Transverse colon (tissue), 4 donors: Measurements from ENCODE around the gene RAB40B. TPM values are rescaled to one million over a fixed set of nuclear protein-coding genes. Genes with fewer than 3 reads are reported as not detected.

Experiments
- DNase-seq: peaks from one replicate; pipeline ENCODE4 v3.0.0-alpha.2; 2019
- H3K27ac ChIP-seq, 4 donors: fragments of 200-600 bp; sonication (generic); 2 replicates each; pipeline ENCODE4 v1.5.1; 2016 to 2018; ENCODE audit warnings: inconsistent platforms in 4 of 4
- H3K27me3 ChIP-seq: fragments of 200-600 bp; sonication (generic); 2 replicates; pipeline ENCODE4 v1.5.1; 2017; ENCODE audit warnings: inconsistent platforms
- H3K36me3 ChIP-seq, 4 donors: fragments of 200-600 bp; sonication (generic); 2 replicates each; pipeline ENCODE4 v1.5.1; 2017 to 2019; ENCODE audit warnings: inconsistent platforms in 4 of 4
- H3K4me1 ChIP-seq, 4 donors: fragments of 200-600 bp; sonication (generic); 2 replicates each; pipeline ENCODE4 v1.5.1; 2017 to 2020; ENCODE audit warnings: inconsistent platforms in 4 of 4
- H3K4me3 ChIP-seq, 4 donors: fragments of 200-600 bp; sonication (generic); 1 replicate in 1 of 4; 2 replicates in 3 of 4; pipeline versions ENCODE4 v1.5.1 to v1.6.1; 2017 to 2019; ENCODE audit warnings: inconsistent platforms in 4 of 4
- H3K9me3 ChIP-seq, 2 donors: fragments of 200-600 bp; sonication (generic); 2 replicates each; pipeline ENCODE4 v1.5.1; 2017 to 2019; ENCODE audit warnings: inconsistent platforms in 2 of 2
- EP300 ChIP-seq: sonication (generic); formaldehyde crosslinking; IDR thresholded peaks from one replicate; pipeline ENCODE4 v1.6.1; 2017; ENCODE audit warnings: antibody characterized with exemption, low read depth
- POLR2A ChIP-seq: fragments of 450-650 bp; IDR thresholded peaks from one replicate; pipeline ENCODE4 v1.6.1; 2016; ENCODE audit warnings: antibody characterized with exemption, mild to moderate bottlenecking, moderate library complexity
- POLR2AphosphoS5 ChIP-seq, 3 donors: sonication (generic); formaldehyde crosslinking; IDR thresholded peaks; one replicate each; pipeline ENCODE4 v1.6.1; 2016; ENCODE audit warnings: antibody characterized with exemption in 3 of 3
- WGBS, 2 donors: methylation state at CpG; one replicate each; pipeline ENCODE4 v1.1.5; 2018; ENCODE audit warnings: low coverage in 1 of 2; 5-methylcytosine and 5-hydroxymethylcytosine counted together
- in situ Hi-C, 4 donors: fragments of 200-750 bp; cut with MboI; loops; one replicate each; pipeline versions ENCODE4 v1.15.0 to v1.15.1; 2017; ENCODE audit warnings: low sequenced_read_pairs in 3 of 4, low pct_ligation_motif_present in 1 of 4, low pct_unique_long_range_greater_than_20kb in 1 of 4
- intact Hi-C: fragments of 100-400 bp; cut with DNase I; formaldehyde crosslinking; loops from one replicate; pipeline ENCODE4 v1.15.1; 2023; ENCODE audit warnings: low total_unique reads
- total RNA-seq, 4 donors: library from RNA; depleted of rRNA; stranded (reverse); fragments of >200 nt; gene quantifications; one replicate each; pipeline ENCODE4 v1.1.0, GENCODE V29; 2016
- TF ChIP-seq, protein P1 (sequence below), 5 experiments: fragments of 200-600 bp in 3 of 5; fragments of 450-650 bp in 2 of 5; sonication (generic) in 3 of 5; IDR thresholded peaks; 1 replicate in 2 of 5; 2 replicates in 3 of 5; pipeline ENCODE4 v1.5.1; 2016 to 2017; ENCODE audit warnings: antibody characterized with exemption in 5 of 5, inconsistent platforms in 3 of 5, mild to moderate bottlenecking in 2 of 5, moderate library complexity in 1 of 5

Gene RAB40B
- total RNA-seq, 4 donors from 2014 or later: 26.5 to 83.0 (median 59.6) TPM

DNA sequence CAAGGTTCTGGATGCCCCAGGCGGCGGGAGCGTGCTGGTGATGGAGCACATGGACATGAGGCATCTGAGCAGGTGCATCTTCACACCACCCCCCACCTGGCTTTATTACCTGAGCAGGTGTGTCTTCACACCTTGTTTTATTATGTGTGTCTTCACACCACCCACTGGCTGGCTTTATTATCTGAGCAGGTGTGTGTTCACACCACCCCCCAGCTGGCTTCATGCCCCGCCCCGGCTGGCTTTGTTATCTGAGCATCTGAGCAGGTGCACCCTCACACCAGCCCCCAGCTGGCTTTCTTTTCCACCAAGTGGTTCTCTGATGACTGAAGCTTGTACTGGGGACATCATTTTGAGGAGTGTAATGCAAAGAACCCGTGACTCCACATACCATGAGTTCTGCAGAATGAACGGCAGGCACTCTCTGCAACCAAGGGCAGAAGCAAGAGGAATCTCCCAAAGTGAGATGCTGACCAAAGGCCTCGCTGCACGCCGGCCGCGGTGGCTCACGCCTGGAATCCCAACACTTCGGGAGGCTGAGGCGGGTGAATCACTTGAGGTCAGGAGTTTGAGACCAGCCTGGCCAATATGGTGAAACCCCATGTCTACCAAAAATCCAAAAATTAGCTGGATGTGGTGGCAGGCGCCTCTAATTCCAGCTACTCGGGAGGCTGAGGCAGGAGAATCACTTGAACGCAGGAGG lies 20.6 kb upstream of the RAB40B start:
- TF ChIP-seq POLR2AphosphoS5 (IDR thresholded peaks at IDR 0.05) (no peak), EP300 (no peak), POLR2A (no peak)
- TF ChIP-seq, protein P1, sequence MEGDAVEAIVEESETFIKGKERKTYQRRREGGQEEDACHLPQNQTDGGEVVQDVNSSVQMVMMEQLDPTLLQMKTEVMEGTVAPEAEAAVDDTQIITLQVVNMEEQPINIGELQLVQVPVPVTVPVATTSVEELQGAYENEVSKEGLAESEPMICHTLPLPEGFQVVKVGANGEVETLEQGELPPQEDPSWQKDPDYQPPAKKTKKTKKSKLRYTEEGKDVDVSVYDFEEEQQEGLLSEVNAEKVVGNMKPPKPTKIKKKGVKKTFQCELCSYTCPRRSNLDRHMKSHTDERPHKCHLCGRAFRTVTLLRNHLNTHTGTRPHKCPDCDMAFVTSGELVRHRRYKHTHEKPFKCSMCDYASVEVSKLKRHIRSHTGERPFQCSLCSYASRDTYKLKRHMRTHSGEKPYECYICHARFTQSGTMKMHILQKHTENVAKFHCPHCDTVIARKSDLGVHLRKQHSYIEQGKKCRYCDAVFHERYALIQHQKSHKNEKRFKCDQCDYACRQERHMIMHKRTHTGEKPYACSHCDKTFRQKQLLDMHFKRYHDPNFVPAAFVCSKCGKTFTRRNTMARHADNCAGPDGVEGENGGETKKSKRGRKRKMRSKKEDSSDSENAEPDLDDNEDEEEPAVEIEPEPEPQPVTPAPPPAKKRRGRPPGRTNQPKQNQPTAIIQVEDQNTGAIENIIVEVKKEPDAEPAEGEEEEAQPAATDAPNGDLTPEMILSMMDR (IDR thresholded peaks at IDR 0.05): no peak
- no peak overlapping the region for H3K4me3 ChIP-seq
- 73 to 94% methylated on average over 3 to 18 of the region's 18 CpGs for WGBS, 2 donors
- H3K27me3 ChIP-seq: no peaks in the 10 kb centered on the region
- DNase-seq: no peak
- no peak overlapping the region for H3K27ac ChIP-seq
- no peaks in the 10 kb centered on the region for H3K9me3 ChIP-seq
- H3K4me1 ChIP-seq: peaks cover 9 to 18% (median 16%) of the 10 kb centered on the region in 4 donors
- peaks cover 0 to 11% (median 3%) of the 10 kb centered on the region in 4 donors for H3K36me3 ChIP-seq
- in situ Hi-C loops (no loop called here), intact Hi-C loops (no loop called here)

- peak; percentile 88 to 92 (median 92) for TF ChIP-seq POLR2AphosphoS5 (IDR thresholded peaks at IDR 0.05)
- TF ChIP-seq, protein P1 (IDR thresholded peaks at IDR 0.05): no peak
- TF ChIP-seq POLR2A: peak; percentile 74
- no peak for TF ChIP-seq EP300
- no peaks in the 10 kb centered on the region for H3K9me3 ChIP-seq
- no peaks in the 10 kb centered on the region for H3K27me3 ChIP-seq
- peaks cover 9 to 18% (median 16%) of the 10 kb centered on the region in 4 donors for H3K4me1 ChIP-seq
- in situ Hi-C loops (no loop called here), intact Hi-C loops (no loop called here)
- H3K4me3 ChIP-seq: peak within 1 kb of the TSS; percentile 71 to 87 (median 80)
- DNase-seq: peak; percentile 97
- WGBS, 2 donors: 1% methylated on average over 27 of the region's 75 CpGs; no CpG with 5 or more reads in 1 of the 2 donors
- peak within 1 kb of the TSS; percentile 84 to 88 (median 87) for H3K27ac ChIP-seq
- peaks cover 0 to 7% (median 0%) of the 10 kb centered on the region in 4 donors for H3K36me3 ChIP-seq
These were observed 17.9 kb upstream of the RAB40B start, which contains the start of gene FN3KRP for GRCh38 chr17:82716203-82717010. Gene FN3KRP, plus strand, starts transcription at chr17:82716706. Its CDS starts 50 bp downstream, at chr17:82716756.

GRCh38 chr17:82713071-82713723 lies 14.7 kb upstream of the RAB40B start:
- Histone ChIP-seq H3K36me3 (no peaks in the 10 kb centered on the region), H3K27ac (no peak overlapping the region), H3K4me3 (no peak overlapping the region), H3K9me3 (no peaks in the 10 kb centered on the region), H3K4me1 (peaks cover 9 to 17% (median 14%) of the 10 kb centered on the region in 4 donors), H3K27me3 (no peaks in the 10 kb centered on the region)
- WGBS, 2 donors: 80 to 92% methylated on average over 2 to 35 of the region's 35 CpGs
- TF ChIP-seq EP300 (no peak), POLR2A (no peak), POLR2AphosphoS5 (IDR thresholded peaks at IDR 0.05) (no peak)
- TF ChIP-seq, protein P1 (IDR thresholded peaks at IDR 0.05): no peak
- intact Hi-C loops (no loop called here), in situ Hi-C loops (no loop called here)
- DNase-seq: no peak
